Liver (tissue), 3 donors: Measurements from ENCODE around the gene NF2.

ENCODE experiments used
- ATF3 ChIP-seq: IDR thresholded peaks from 2 replicates; pipeline ENCODE4 v1.6.1; 2016; ENCODE audit warnings: antibody characterized with exemption
- CTCF ChIP-seq: fragments of 150-350 bp; IDR thresholded peaks from 2 replicates; pipeline ENCODE4 v1.5.1; 2017; ENCODE audit warnings: improper control_type of control experiment, low read depth, low read length; ENCODE audit not compliant: missing input control
- EGR1 ChIP-seq, 2 donors: IDR thresholded peaks; 2 replicates each; pipeline ENCODE4 v1.6.1; 2016 to 2018; ENCODE audit warnings: antibody characterized with exemption in 2 of 2, low read depth in 2 of 2
- FOXA1 ChIP-seq: IDR thresholded peaks from 2 replicates; pipeline ENCODE4 v1.6.1; 2016; ENCODE audit warnings: antibody characterized with exemption
- GABPA ChIP-seq, 2 donors: IDR thresholded peaks in 1 of 2; conservative IDR thresholded peaks in 1 of 2; 2 replicates each; pipeline ENCODE4 v1.6.1; 2016; ENCODE audit warnings: antibody characterized with exemption in 2 of 2, mild to moderate bottlenecking in 1 of 2, moderate library complexity in 1 of 2
- JUND ChIP-seq, 2 donors: IDR thresholded peaks; 2 replicates each; pipeline ENCODE4 v1.6.1; 2016; ENCODE audit warnings: antibody characterized with exemption in 2 of 2
- MAX ChIP-seq: IDR thresholded peaks from 2 replicates; pipeline ENCODE4 v1.6.1; 2016; ENCODE audit warnings: antibody characterized with exemption
- RAD21 ChIP-seq, 2 donors: IDR thresholded peaks; 2 replicates each; pipeline ENCODE4 v1.6.1; 2016; ENCODE audit warnings: antibody characterized with exemption in 2 of 2, mild to moderate bottlenecking in 2 of 2
- REST ChIP-seq: IDR thresholded peaks from 2 replicates; pipeline ENCODE4 v1.6.1; 2016; ENCODE audit warnings: antibody characterized with exemption, mild to moderate bottlenecking
- SP1 ChIP-seq: IDR thresholded peaks from 2 replicates; pipeline ENCODE4 v1.6.1; 2018; ENCODE audit warnings: antibody characterized with exemption, mild to moderate bottlenecking
- TAF1 ChIP-seq: conservative IDR thresholded peaks from 2 replicates; pipeline ENCODE4 v1.6.1; 2016; ENCODE audit warnings: antibody characterized with exemption, mild to moderate bottlenecking
- YY1 ChIP-seq: IDR thresholded peaks from 2 replicates; pipeline ENCODE4 v1.6.1; 2016; ENCODE audit warnings: antibody characterized with exemption, mild to moderate bottlenecking
- donor health status: healthy.
- donor health status: healthy.

GRCh38 chr22:29641700-29642330 is 38.4 kb downstream of the NF2 start:
- no peak for TF ChIP-seq ATF3
- no peak for TF ChIP-seq YY1
- no peak for TF ChIP-seq CTCF
- no peak for TF ChIP-seq EGR1 (IDR thresholded peaks at IDR 0.05; ENCODE audit: low read depth in 2 of 2)
- no peak for TF ChIP-seq TAF1
- no peak for TF ChIP-seq MAX
- TF ChIP-seq JUND (IDR thresholded peaks at IDR 0.05): no peak
- no peak for TF ChIP-seq REST
- TF ChIP-seq RAD21 (IDR thresholded peaks at IDR 0.05): no peak
- TF ChIP-seq GABPA (IDR thresholded peaks at IDR 0.05 in 1 of 2, conservative IDR thresholded peaks at IDR 0.05 in 1 of 2): no peak
- no peak for TF ChIP-seq FOXA1
- TF ChIP-seq SP1: no peak
